Stomach (tissue), 4 donors: ENCODE data around the gene DOCK2.

Experiments
- CTCF ChIP-seq, 7 experiments: fragments of 450-650 bp in 4 of 7; fragments of 200-600 bp in 3 of 7; sonication (generic) in 3 of 7; IDR thresholded peaks; one replicate each; pipeline ENCODE4 v1.5.1; 2016 to 2019; ENCODE audit warnings: antibody characterized with exemption in 7 of 7, control low read depth in 2 of 7, mild to moderate bottlenecking in 1 of 7
- EP300 ChIP-seq: sonication (generic); formaldehyde crosslinking; IDR thresholded peaks from one replicate; pipeline ENCODE4 v1.6.1; 2017; ENCODE audit warnings: antibody characterized with exemption
- POLR2A ChIP-seq, 4 donors: fragments of 450-650 bp; IDR thresholded peaks; one replicate each; pipeline ENCODE4 v1.6.1; 2016; ENCODE audit warnings: antibody characterized with exemption in 4 of 4, control low read depth in 2 of 4, mild to moderate bottlenecking in 1 of 4, moderate library complexity in 1 of 4
- POLR2AphosphoS5 ChIP-seq, 3 donors: sonication (generic); formaldehyde crosslinking; IDR thresholded peaks; one replicate each; pipeline ENCODE4 v1.6.1; 2016; ENCODE audit warnings: antibody characterized with exemption in 3 of 3

- TF ChIP-seq POLR2A (IDR thresholded peaks at IDR 0.05) (no peak), CTCF (IDR thresholded peaks at IDR 0.05) (no peak), POLR2AphosphoS5 (IDR thresholded peaks at IDR 0.05) (no peak), EP300 (no peak)
Observed at GRCh38 chr5:170067574-170068170, 430.6 kb downstream of the DOCK2 start.
